Activated T-cell treated with anti-CD3 and anti-CD28 coated beads, Interleukin-2, amount 50 U/mL, for 1 hour (primary cell): ENCODE results near the gene DBT.

ENCODE experiments used
- DNase-seq: peaks from one replicate; pipeline ENCODE4 v3.0.0-alpha.2; 2020

DBT gene

DNA sequence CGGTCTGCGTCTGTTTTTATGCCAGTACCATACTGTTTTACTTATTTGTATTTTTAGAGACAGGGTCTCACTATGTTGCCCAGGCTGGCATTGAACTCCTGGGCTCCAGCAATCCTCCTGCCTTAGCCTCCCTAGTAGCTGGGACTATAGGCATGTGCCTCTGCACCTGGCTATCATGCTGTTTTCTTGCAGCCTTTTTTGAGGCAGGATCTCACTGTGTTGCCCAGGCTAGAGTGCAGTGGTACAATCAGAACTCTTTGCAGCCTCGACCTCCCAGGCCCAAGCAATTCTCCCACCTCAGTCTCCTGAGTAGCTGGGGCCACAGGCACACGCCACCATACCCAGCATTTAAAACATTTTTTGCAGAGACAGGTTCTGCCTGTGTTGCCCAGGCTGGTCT, 66.3 kb downstream of the DBT start:
- DNase-seq, result no peak

DNA sequence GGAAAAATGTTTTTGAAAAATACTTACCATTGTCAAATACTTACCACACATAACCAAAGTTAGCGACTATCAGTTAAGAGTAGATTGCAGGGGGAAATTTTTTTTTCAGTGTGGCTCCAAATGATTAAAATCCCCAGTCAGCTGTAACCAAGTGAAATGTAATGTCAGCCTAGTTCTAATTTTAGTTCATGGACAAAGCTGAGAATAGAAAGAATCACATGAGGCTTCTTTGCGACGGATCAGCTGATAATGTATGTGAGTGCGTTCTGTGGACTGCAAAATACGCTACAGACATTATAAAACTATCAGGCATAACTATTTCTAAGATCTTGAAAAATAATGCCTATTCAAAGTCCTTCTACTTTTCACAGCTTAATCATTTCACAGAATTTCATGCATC, 71.5 kb downstream of the DBT start, which contains the start of gene LRRC39:
Gene LRRC39, minus strand, starts transcription at position 166 of the 400 bp plus-strand sequence. CDS start 9,740 bp downstream, outside the sequence.
- no peak for DNase-seq

DNA sequence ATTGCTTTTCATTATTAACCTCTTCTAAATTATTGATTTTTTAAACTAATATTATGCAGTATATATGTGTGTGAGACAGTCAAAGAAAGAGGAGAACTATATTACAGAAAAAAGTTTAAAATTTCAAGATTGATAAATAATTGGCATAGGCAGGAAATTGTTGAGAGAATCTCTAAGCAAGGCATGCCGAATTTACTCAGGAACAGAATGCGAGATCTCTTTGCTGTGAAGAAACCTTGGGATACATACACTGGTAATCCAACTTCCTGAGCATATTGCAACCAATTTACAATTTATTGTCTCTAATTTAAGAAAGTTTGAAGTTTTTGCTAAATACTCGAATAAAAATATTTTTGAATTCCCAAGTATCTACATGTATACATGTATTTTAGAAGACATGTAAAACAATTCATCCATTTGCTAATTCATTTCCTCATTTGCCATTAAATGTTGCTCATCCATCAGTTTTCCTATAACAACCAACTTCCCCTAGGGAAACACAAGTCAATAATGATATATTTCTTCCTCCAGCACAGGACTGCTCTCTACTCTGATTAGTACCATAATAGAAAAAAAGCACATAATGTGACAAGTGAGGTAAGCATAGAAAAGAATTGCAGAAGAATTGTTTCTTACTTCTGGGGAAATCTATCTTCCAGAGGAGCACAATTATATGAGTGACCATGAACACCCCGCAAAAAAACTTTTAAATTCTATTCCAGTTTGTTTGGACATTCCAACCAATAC, 72.2 kb downstream of the DBT start:
- no peak for DNase-seq

DNA sequence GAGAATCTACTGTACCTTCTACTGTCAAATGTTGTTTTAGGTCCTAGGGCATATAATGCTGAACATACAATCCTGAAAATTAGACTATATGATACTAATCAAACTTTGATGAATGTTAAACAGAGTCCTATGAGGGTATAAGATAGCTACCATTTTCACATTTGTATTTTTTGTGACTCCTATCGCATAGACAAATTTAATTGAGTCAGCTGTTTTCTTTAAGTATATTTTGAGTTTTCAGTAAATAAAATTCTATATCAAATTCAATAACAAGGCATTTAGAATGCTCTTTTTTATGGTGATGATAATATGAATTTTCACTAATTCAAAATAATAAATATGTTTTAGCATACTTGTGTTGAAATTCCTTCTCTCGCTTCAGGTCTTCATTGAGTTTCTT, 81.6 kb downstream of the DBT start:
- no peak for DNase-seq

DNA sequence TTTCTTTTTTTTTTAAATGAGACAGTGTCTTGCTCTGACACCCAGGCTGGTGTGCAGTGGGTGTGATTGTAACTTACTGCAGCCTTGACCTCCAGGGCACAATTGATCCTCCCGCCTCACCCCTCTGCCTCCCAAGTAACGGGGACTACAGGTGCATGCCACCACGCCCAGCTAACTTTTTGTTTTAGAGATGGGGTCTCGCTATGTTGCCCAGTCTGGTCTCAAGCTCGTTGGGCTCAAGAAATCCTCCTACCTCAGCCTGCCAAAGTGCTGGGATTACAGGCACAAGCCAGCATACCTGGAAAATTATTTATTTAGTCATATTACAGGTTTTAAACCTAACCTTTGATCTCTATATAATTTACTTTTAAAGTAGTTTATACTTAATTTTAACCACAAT, 84.9 kb downstream of the DBT start:
- no peak for DNase-seq

DNA sequence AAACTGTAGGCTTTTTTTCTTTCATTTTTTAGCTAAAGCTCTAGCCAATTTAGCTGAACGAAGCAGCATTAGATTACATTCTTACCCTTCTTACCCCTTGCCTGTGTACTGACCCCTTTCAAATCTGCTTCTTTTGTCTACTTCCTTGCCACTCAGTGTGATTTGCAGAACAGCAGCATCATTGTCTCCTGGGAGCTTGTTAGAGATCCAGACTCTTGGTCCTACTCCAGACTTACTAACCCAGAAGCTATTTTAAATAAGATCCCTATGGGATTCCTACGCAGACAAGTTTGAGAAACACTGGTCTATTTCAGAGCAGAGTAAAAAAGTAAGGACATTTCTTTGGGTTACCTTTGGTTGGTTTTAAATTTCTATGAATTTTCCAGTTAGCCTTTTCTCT, 85.4 kb downstream of the DBT start:
- DNase-seq, result no peak

DNA sequence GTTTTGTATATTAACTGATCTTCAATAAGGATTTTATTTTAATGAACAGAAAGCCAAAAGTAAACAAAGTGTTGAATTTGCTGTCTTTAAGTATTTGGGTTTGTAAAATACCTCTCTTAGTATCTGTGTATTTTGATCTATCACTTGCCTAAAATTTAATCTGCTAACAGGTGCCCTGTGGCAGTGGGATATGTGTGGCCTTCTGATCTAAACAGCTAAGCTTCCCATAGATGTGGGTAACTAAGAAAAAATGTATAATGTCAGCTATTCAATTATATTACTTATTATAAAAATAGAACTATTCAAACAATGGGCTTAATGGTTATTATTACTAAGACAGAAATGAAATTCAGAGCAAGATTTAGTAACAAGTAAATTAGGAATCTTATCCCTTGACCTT, 86.8 kb downstream of the DBT start:
- no peak for DNase-seq

DNA sequence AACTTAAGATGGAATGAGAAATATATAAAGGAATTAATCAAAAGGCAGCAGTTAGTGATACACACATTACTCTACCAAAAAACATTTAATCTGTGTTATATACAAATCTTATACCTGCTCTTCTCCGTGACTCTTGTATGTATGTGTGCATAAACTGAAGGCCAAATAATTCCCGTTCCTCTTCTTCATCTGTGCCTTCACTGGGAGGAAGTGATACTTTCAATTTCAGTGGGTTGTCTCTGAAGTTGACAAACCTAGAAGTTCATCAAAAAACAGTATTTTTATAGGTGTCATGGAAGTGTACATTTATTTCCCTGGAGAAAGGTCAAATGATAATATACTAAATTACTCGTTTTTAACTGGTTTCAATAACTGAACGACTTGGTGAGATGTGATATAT, 97.4 kb downstream of the DBT start:
- DNase-seq, result no peak

DNA sequence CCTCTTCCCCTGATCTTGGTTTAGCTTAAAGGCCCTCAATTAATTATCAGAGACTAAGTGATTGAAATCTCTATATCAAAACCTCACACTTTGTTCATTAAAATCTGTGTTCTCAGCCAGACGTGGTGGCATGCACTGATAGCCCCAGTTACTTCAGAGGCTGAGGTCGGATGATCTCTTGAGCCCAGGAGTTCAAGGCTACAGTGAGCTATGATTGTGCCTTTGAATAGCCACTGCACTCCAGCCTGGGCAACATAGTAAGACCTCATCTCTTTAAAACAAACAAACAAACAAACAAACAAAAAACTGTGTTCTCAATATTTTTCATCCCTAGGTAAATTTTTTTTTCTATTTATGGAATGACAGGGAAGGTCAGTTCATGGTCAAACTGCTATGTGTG, 98.0 kb downstream of the DBT start:
- DNase-seq, result no peak

DNA sequence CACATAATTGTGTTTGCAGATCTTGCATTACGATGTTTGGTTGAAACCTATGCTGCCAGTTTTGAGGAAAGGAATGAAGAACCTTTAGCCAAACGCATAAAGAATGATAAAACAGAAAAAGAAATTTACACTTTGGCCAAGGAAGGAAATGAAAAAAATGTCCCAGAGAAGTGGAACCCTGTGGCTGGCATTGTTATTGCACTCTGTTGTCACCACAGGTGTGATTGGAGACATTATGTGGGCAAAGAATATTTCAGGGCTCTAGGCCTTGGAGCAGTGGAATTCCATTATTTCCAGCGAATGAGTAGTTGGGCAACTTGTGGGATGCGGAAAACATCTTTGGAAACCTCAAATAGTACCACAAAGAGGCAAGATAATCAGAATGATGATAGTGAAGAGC, 101.8 kb downstream of the DBT start:
- DNase-seq, result no peak

DNA sequence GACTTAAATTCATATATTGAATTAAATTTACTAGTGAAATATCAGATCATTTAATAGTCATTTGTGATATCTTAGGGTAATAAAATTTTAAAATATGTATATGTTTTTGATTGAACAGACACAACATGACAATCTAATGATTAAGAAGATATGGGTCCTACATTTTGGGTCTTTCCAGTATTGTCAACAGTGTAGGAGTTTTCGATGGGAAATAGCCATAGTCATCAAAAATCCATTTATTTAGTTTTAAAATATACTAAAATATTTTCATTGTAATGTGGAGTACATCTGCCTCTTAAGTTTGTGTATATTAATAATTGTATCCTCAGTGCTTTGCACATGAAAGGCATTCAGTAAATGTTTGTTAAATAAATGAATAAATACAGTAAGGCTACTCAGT, 102.7 kb downstream of the DBT start:
- no peak for DNase-seq

DNA sequence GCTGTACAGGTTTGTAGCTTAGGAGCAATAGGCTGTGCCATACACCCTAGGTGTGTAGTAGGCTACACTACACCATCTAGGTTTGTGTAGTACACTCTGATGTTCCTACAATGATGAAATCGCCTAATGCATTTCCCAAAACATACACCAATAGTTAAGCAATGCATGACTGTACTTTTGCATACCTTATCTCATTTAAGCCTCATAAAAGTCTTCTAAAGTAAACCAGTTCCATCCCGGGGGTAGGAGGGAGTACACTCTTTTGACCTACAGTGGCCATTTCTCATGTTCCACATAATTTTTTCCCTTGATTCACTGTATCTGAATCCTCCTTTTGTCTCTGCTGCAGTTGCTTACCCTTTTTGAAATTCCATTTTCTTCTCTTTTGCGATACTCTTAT, 104.5 kb downstream of the DBT start:
- DNase-seq, result no peak

DNA sequence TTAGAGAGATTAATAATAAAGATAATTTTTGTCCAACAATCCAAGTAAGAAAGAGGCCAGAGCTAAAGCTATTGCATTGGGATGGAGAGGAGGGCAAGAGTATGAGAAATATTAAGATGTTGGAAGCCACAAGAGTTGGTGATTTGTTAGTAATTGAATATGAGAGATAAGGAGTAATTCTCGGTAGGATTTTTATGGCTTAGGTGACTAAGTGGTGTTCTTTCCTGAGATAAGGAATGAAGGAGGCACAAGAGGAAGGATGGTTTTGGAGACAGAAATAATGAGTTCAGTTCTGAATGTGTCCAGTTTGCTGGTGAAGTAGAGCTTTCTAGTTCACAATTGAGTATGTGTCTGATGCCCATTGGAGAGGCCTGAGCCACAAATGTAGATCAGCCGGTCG, 107.3 kb downstream of the DBT start:
- DNase-seq, result no peak

DNA sequence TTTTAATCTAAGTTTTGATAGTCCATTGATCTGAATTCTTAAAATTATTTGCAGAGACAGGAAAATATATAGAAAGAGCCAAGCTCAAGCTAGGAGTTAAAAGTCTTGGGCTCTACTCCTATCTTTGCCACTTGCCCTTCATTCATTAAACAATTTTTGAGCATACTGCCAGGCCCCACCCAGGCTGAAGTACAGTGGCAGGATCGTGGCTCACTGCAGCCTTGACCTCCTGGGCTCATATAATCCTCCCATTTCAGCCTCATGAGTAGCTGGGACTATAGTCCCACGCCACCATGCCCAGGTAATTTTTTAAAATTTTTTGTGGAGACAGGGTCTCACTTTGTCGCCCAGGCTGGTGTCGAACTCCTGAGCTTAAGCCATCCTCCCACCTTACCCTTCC, 108.4 kb downstream of the DBT start:
- DNase-seq, result no peak

DNA sequence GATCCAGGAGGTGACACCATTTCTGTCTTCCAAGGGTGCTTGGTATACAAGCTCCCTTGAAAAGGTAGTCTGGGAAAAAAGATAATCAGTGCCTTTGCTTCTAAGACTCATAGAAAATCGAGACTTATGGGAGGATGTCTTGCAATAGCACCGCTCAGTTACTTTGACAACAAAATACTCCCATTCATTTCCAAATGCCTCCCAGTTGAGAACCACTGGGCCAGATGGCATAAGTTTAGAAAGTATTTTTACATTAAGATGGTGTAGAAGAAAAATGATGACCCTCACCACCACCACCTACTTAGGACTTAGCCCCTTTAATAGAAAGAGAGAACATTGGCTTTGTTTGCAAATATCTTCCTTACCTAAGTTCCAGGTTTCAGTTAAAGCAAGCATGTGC, 112.0 kb downstream of the DBT start:
- no peak for DNase-seq
